NB4 (cell line): Measurements from ENCODE around the gene EEF1A2.

Experiments
- DNase-seq: peaks from one replicate; pipeline ENCODE4 v3.0.0; 2010; ENCODE audit warnings: low read depth
- H3K4me3 ChIP-seq: one replicate; pipeline ENCODE4 v1.5.1; 2011; ENCODE audit warnings: mild to moderate bottlenecking, low read depth, low read length, moderate library complexity
- MYC ChIP-seq: IDR thresholded peaks from 2 replicates; pipeline ENCODE4 v1.6.1; 2011; ENCODE audit warnings: low read depth, low read length
- POLR2A ChIP-seq: IDR thresholded peaks from 2 replicates; pipeline ENCODE4 v1.6.1; 2011; ENCODE audit warnings: mild to moderate bottlenecking; ENCODE audit not compliant: insufficient read length; ENCODE audit errors: extremely low read depth
- TF ChIP-seq, protein P1 (sequence below): IDR thresholded peaks from one replicate; pipeline ENCODE4 v1.5.1; 2012; ENCODE audit warnings: low read depth, low read length
- TF ChIP-seq, protein P2 (sequence below): IDR thresholded peaks from 2 replicates; pipeline ENCODE4 v1.6.1; 2011; ENCODE audit warnings: low read depth, low read length

EEF1A2 gene

DNA sequence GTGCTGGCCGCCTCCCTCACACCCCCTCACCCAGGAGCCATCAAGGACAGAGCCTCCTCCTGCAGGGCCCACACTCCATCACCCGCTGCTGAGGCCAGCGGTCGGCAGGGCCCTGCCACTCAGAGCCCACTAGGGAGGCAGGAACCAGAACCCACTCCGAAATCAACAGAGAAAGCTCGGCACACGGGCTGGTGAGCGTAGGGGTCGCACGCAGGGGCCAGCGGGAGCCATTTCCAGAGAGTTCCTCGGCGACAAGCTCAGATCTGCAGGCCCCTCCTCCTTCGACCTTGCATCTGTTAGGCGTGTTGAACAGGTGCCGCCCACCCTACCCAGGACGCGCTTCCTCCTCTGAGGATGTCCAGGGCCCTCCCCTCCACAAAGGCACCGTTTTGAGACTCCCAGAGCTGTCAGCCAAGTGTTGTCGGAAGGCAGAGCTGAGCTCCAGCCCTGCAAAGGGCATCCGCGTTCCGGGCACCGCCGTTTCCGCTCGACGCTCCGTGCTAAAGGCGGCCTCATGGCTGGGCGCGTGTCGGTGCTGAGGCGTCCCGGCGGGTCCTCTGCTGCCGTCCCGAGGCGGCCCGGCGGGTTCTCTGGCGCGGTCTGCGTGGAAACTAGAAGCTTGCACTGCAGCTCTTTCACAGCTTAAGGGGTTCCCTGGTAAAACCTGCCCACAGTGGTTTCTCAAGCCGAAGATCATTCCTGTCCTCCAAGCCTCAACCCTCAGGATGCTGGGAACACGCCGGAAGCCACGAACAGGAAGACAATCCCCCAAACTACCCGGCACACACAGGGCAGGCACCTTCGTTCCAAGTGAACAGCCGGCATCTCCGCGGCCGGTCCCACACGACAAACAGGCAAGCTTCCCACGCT is 33.3 kb downstream of the EEF1A2 start:
- TF ChIP-seq, protein P1, sequence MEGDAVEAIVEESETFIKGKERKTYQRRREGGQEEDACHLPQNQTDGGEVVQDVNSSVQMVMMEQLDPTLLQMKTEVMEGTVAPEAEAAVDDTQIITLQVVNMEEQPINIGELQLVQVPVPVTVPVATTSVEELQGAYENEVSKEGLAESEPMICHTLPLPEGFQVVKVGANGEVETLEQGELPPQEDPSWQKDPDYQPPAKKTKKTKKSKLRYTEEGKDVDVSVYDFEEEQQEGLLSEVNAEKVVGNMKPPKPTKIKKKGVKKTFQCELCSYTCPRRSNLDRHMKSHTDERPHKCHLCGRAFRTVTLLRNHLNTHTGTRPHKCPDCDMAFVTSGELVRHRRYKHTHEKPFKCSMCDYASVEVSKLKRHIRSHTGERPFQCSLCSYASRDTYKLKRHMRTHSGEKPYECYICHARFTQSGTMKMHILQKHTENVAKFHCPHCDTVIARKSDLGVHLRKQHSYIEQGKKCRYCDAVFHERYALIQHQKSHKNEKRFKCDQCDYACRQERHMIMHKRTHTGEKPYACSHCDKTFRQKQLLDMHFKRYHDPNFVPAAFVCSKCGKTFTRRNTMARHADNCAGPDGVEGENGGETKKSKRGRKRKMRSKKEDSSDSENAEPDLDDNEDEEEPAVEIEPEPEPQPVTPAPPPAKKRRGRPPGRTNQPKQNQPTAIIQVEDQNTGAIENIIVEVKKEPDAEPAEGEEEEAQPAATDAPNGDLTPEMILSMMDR, result no peak
- no peak for TF ChIP-seq POLR2A
- no peak for TF ChIP-seq MYC
- TF ChIP-seq, protein P2, sequence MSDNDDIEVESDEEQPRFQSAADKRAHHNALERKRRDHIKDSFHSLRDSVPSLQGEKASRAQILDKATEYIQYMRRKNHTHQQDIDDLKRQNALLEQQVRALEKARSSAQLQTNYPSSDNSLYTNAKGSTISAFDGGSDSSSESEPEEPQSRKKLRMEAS, result no peak
- no peak for DNase-seq
- H3K4me3 ChIP-seq, result no peak overlapping the region

DNA sequence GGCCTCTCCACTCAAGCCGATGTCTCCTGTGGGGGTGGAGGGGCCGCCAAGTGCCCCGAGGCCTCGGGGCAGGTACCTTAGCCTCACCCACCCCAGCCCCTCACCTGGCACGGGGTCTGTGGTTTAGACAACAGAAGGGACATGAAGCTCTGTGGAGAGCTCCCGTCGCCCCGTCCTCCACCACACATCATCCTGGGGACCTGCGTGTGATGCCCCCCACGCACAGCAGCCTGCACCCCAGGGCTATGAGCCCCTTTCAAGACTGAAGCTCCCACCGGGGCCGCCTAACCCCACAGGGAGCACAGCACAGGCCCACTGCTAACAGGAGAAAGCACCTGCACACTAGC is 34.6 kb downstream of the EEF1A2 start:
- H3K4me3 ChIP-seq, result no peak overlapping the region
- no peak for DNase-seq
- TF ChIP-seq, protein P1, result no peak
- TF ChIP-seq, protein P2, result no peak
- TF ChIP-seq POLR2A (no peak), MYC (no peak)

DNA sequence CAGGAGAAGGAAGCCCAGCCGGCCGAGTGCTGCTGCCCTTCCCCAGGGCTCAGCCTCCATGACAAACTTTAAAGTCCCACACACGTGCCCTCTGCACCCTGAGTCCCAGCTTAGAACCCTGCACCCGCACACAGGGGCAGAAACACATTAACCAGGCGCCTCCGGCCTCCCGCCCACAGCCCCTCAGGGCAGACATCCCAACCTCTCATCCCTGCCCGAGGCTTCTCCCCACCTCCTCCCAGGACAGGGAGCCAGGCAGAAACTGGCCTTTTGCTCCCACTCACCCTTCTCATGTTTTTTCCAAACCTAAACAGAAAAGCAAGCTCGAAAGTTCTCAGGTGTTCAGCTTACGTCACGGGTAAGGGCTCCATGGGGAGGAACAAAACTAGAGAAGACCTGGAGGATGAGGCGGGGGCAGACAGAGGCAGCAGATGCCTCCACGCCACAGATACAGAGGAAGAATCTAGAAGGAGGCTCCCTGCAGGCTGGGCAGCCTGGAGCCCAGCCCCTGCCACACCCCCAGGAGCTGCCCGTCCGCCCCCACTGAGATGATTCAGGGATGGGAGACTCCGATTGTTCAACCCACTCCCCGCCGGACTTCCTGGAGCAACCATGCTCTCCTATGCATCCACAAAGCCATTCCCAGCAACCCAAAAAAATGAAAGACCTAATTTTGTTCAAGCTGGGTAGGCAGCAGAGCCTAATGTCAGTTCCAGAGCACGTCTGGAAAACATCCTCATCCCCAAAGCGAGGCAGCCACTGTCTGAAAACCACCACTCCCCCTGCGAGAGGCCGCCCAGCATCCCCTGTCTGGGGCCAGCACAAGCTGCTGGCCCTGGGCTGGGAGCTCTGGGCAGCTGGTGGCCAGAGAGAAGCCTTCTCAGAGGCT is 35.2 kb downstream of the EEF1A2 start:
- TF ChIP-seq MYC (no peak), POLR2A (no peak)
- TF ChIP-seq, protein P2, result no peak
- TF ChIP-seq, protein P1, result no peak
- no peak for DNase-seq
- H3K4me3 ChIP-seq, result no peak overlapping the region

DNA sequence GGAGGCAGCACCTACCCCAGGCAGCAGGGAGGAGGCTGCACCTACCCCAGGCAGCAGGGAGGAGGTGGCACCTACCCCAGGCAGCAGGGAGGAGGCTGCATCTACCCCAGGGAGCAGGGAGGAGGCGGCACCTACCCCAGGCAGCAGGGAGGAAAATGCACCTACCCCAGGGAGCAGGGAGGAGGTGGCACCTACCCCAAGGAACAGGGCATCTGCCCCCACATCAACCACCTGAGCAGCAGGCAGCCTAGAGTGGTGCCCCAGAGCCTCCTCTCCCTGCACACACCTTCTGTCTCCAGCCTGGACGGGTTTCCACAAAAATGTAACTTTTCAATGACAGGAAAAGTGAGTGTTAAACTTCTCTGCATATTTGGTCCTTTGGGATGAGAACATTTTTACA is 36.6 kb downstream of the EEF1A2 start:
- no peak for TF ChIP-seq MYC
- TF ChIP-seq, protein P2, result no peak
- TF ChIP-seq, protein P1, result no peak
- TF ChIP-seq POLR2A, result no peak
- H3K4me3 ChIP-seq, result no peak overlapping the region

DNA sequence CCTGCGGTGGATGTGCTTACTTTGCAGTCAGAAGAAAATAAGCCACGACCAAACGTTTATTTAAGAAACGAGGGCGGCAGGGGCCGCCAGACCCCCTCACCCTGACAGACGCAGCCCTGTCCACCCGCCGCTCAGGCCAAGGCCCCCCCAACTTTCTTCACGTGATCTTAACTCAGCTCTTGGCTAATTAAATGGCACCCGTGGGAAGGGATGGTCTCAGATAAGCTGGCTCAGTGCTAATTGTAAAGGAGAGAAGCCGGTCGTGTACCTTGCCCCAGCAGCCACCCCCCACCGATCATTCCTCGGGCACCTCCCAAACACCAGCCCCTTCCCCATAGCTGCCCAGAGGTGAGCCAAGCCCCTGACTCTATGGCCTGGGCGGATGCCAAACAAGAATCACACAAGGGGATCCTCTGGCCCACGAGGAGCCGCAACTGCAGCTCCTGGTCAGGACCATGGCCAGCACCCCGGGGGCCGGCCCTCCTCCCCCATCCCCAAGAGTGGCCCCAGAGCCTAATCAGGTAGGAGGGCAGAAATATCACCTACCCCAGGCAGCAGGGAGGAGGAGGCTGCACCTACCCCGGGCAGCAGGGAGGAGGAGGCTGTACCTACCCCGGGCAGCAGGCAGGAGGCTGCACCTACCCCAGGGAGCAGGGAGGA is 37.6 kb downstream of the EEF1A2 start:
- DNase-seq, result peak; percentile 40
- TF ChIP-seq, protein P2, result peak; percentile 55; the same call in 1 of the 2 replicates
- TF ChIP-seq POLR2A, result no peak
- no peak overlapping the region for H3K4me3 ChIP-seq

More for the DNA sequence above, 36.6 kb downstream of the EEF1A2 start:
- DNase-seq, result no peak
